SU-DHL-6 (cell line): ENCODE results near the gene OPN1LW.
A peak's percentile ranks its signal among the peaks of the same experiment; 100 is the strongest.

Source experiments
- H2AFZ ChIP-seq: fragments of 200-600 bp; sonication (generic); 2 replicates; pipeline ENCODE4 v1.6.1; 2014; ENCODE audit warnings: low read depth, mild to moderate bottlenecking, moderate library complexity, mixed read lengths, antibody characterized with exemption, low read length; ENCODE audit not compliant: severe bottlenecking
- H3F3A ChIP-seq: fragments of 200-600 bp; shearing (Covaris generic); 2 replicates; pipeline ENCODE4 v1.6.0; 2016; ENCODE audit warnings: antibody characterized with exemption, mild to moderate bottlenecking; ENCODE audit not compliant: insufficient read depth
- H3K27ac ChIP-seq: fragments of 200-600 bp; sonication (generic); 2 replicates; pipeline ENCODE4 v1.5.1; 2016; ENCODE audit warnings: low read depth, mild to moderate bottlenecking, low read length, moderate library complexity, mixed read lengths
- H3K27me3 ChIP-seq: fragments of 200-600 bp; sonication (generic), shearing (Covaris generic); 2 replicates; pipeline ENCODE4 v1.6.0; 2014; ENCODE audit warnings: mild to moderate bottlenecking, low read length
- H3K36me3 ChIP-seq: fragments of 200-600 bp; sonication (generic); 2 replicates; pipeline ENCODE4 v1.6.1; 2014; ENCODE audit warnings: mild to moderate bottlenecking, low read length, mixed read lengths
- H3K4me2 ChIP-seq: fragments of 300-600, 200-600 bp; shearing (Covaris generic), sonication (generic); 2 replicates; pipeline ENCODE4 v1.6.0; 2014; ENCODE audit warnings: low read length, low read depth, mild to moderate bottlenecking; ENCODE audit not compliant: poor library complexity, severe bottlenecking
- H3K4me3 ChIP-seq: fragments of 200-600 bp; sonication (generic); 2 replicates; pipeline ENCODE4 v1.5.1; 2014; ENCODE audit warnings: antibody characterized with exemption, low read length, mild to moderate bottlenecking, mixed read lengths; ENCODE audit not compliant: insufficient read depth, poor library complexity, severe bottlenecking
- H3K79me2 ChIP-seq: fragments of 200-600 bp; sonication (generic); 2 replicates; pipeline ENCODE4 v1.6.1; 2014; ENCODE audit warnings: mild to moderate bottlenecking, low read length, moderate library complexity; ENCODE audit not compliant: insufficient read depth
- H3K9ac ChIP-seq: fragments of 200-600 bp; sonication (generic); 2 replicates; pipeline ENCODE4 v1.7.0; 2014; ENCODE audit warnings: mild to moderate bottlenecking, low read length
- H3K9me2 ChIP-seq: fragments of 200-600 bp; sonication (generic); replicated peaks from 2 replicates; pipeline ENCODE4 v1.6.1; 2014; ENCODE audit warnings: low read length; ENCODE audit not compliant: insufficient read depth
- H3K9me3 ChIP-seq: fragments of 200-600 bp; sonication (generic); 2 replicates; pipeline ENCODE4 v1.6.1; 2014; ENCODE audit warnings: low read length, mixed read lengths; ENCODE audit not compliant: insufficient read depth
- H4K20me1 ChIP-seq: fragments of 200-600 bp; sonication (generic); 2 replicates; pipeline ENCODE4 v1.6.1; 2014; ENCODE audit warnings: low read depth, mild to moderate bottlenecking, antibody characterized with exemption, low read length, moderate library complexity, mixed read lengths
- EZH2phosphoT487 ChIP-seq: fragments of 200-600 bp; sonication (generic), shearing (Covaris generic); conservative IDR thresholded peaks from 2 replicates; pipeline ENCODE4 v1.6.1; 2018; ENCODE audit warnings: mild to moderate bottlenecking, antibody characterized with exemption, low read length, moderate library complexity, mixed read lengths
- TF ChIP-seq, protein P1 (sequence below): fragments of 200-600 bp; sonication (generic); IDR thresholded peaks from one replicate; pipeline ENCODE4 v1.5.1; 2017; ENCODE audit warnings: antibody characterized with exemption, mild to moderate bottlenecking, low read length, moderate library complexity; ENCODE audit not compliant: insufficient read depth, poor library complexity, severe bottlenecking

The OPN1LW gene

GRCh38 chrX:154097589-154098541 lies 46.2 kb upstream of the OPN1LW start, which contains the start of gene MECP2:
Gene MECP2 (minus strand): TSS chrX:154097717.
- Histone ChIP-seq H2AFZ (peak within 1 kb of the TSS; percentile 84), H3K9ac (peak within 1 kb of the TSS; percentile 77), H4K20me1 (0 out of 2 replicates have a peak, but pooled peaks cover 10% of the 10 kb centered on the region), H3K9me3 (no peaks in the 10 kb centered on the region), H3K9me2 (no peaks in the 10 kb centered on the region), H3K4me3 (peak within 1 kb of the TSS; percentile 82), H3K27me3 (no peaks in the 10 kb centered on the region), H3K4me2 (peak within 1 kb of the TSS; percentile 90), H3K79me2 (peaks cover 40% of the 10 kb centered on the region), H3F3A (no peaks in the 10 kb centered on the region), H3K36me3 (no peaks in the 10 kb centered on the region), H3K27ac (peak within 1 kb of the TSS; percentile 62)
- TF ChIP-seq EZH2phosphoT487, result no peak
- TF ChIP-seq, protein P1, sequence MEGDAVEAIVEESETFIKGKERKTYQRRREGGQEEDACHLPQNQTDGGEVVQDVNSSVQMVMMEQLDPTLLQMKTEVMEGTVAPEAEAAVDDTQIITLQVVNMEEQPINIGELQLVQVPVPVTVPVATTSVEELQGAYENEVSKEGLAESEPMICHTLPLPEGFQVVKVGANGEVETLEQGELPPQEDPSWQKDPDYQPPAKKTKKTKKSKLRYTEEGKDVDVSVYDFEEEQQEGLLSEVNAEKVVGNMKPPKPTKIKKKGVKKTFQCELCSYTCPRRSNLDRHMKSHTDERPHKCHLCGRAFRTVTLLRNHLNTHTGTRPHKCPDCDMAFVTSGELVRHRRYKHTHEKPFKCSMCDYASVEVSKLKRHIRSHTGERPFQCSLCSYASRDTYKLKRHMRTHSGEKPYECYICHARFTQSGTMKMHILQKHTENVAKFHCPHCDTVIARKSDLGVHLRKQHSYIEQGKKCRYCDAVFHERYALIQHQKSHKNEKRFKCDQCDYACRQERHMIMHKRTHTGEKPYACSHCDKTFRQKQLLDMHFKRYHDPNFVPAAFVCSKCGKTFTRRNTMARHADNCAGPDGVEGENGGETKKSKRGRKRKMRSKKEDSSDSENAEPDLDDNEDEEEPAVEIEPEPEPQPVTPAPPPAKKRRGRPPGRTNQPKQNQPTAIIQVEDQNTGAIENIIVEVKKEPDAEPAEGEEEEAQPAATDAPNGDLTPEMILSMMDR, result no peak

DNA sequence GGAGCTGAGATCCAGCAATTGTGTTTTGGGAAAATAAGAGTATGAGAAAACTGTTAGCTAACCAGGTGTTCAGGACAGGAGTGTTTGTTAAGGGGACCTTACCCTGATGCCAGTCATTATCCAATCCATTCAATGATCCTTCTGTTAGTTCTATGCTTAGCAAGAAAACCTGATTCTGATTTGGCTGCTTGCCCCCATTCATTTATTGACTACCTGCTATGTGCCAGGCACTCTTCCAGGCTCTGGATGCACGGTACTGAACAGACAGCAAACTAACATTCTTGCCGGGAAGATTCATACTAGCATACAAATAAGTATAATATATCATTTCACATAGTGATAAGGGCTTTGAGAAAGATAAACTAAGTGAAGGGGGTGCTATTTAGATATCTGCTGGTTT lies 45.5 kb upstream of the OPN1LW start:
- peaks cover 34% of the 10 kb centered on the region for H3K79me2 ChIP-seq
- peak overlapping the region; percentile 87 for H3K4me2 ChIP-seq

GRCh38 chrX:154113729-154114128 lies 30.3 kb upstream of the OPN1LW start:
- Histone ChIP-seq H2AFZ (no peak overlapping the region), H3K27me3 (no peaks in the 10 kb centered on the region), H3F3A (no peaks in the 10 kb centered on the region), H3K36me3 (no peaks in the 10 kb centered on the region), H3K79me2 (no peaks in the 10 kb centered on the region), H4K20me1 (no peaks in the 10 kb centered on the region), H3K9ac (no peak overlapping the region), H3K9me2 (no peaks in the 10 kb centered on the region), H3K4me3 (no peak overlapping the region), H3K4me2 (no peak overlapping the region), H3K9me3 (no peaks in the 10 kb centered on the region), H3K27ac (no peak overlapping the region)
- TF ChIP-seq, protein P1, result no peak
- TF ChIP-seq EZH2phosphoT487, result no peak

More for the DNA sequence above, 45.5 kb upstream of the OPN1LW start:
- TF ChIP-seq EZH2phosphoT487, result no peak
- TF ChIP-seq, protein P1, result no peak
- peak overlapping the region; percentile 84 for H2AFZ ChIP-seq
- H3F3A ChIP-seq, result no peaks in the 10 kb centered on the region
- no peaks in the 10 kb centered on the region for H3K27me3 ChIP-seq
- H3K27ac ChIP-seq, result no peak overlapping the region
- 0 out of 2 replicates have a peak, but pooled peaks cover 10% of the 10 kb centered on the region for H4K20me1 ChIP-seq
- H3K9ac ChIP-seq, result peak overlapping the region; percentile 56
- no peak overlapping the region for H3K4me3 ChIP-seq
- H3K9me2 ChIP-seq, result no peaks in the 10 kb centered on the region
- H3K9me3 ChIP-seq, result no peaks in the 10 kb centered on the region
- no peaks in the 10 kb centered on the region for H3K36me3 ChIP-seq
